Measurements from ENCODE around the gene UTP3. TPM values are rescaled to one million over a fixed set of nuclear protein-coding genes. Genes with fewer than 3 reads are reported as not detected.
"Not testable (repeated sequence)": the region's sequence is repeated elsewhere in the genome, so short reads cannot be mapped to it uniquely, and the experiment has no call there.

Gene UTP3
- total RNA-seq, 1 experiment from 2014 or later = 21.2 TPM

GRCh38 chr4:70714079-70714887 lies 26.0 kb downstream of the UTP3 start:
- Histone ChIP-seq H3K9me3 (ENCODE audit: low read length) (no peaks in the 10 kb centered on the region), H3K27me3 (ENCODE audit: low read length) (no peaks in the 10 kb centered on the region), H3K79me2 (ENCODE audit: low read length) (peaks cover 6% of the 10 kb centered on the region), H3K4me1 (ENCODE audit: low read length) (peaks cover 40% of the 10 kb centered on the region), H4K20me1 (ENCODE audit: insufficient read depth, low read depth, low read length) (no peaks in the 10 kb centered on the region), H3K9ac (ENCODE audit: low read length) (no peak overlapping the region), H3K9me2 (replicated peaks; ENCODE audit: insufficient read depth, low read length) (no peaks in the 10 kb centered on the region), H3K4me2 (ENCODE audit: low read depth, low read length, poor library complexity, severe bottlenecking) (peak overlapping the region; percentile 46), H3K27ac (ENCODE audit: low read length) (no peak overlapping the region), H2AFZ (ENCODE audit: low read length) (no peak overlapping the region), H3K4me3 (ENCODE audit: low read length) (peak overlapping the region; percentile 20; the same call in 1 of the 2 replicates), H3K36me3 (ENCODE audit: insufficient read depth, low read length) (no peaks in the 10 kb centered on the region)
- DNase-seq = no peak

- DNase-seq = no peak
- H3K9me2 ChIP-seq (replicated peaks; ENCODE audit: insufficient read depth, low read length) = no peaks in the 10 kb centered on the region
- no peaks in the 10 kb centered on the region for H3K36me3 ChIP-seq (ENCODE audit: insufficient read depth, low read length)
- no peak overlapping the region for H3K4me3 ChIP-seq (ENCODE audit: low read length)
- no peak overlapping the region for H3K27ac ChIP-seq (ENCODE audit: low read length)
- peak overlapping the region; percentile 46 for H3K4me2 ChIP-seq (ENCODE audit: low read depth, low read length, poor library complexity, severe bottlenecking)
- no peaks in the 10 kb centered on the region for H4K20me1 ChIP-seq (ENCODE audit: insufficient read depth, low read depth, low read length)
- H3K9ac ChIP-seq (ENCODE audit: low read length) = no peak overlapping the region
- H3K4me1 ChIP-seq (ENCODE audit: low read length) = peaks cover 40% of the 10 kb centered on the region
- H3K27me3 ChIP-seq (ENCODE audit: low read length) = no peaks in the 10 kb centered on the region
- H3K9me3 ChIP-seq (ENCODE audit: low read length) = no peaks in the 10 kb centered on the region
- H2AFZ ChIP-seq (ENCODE audit: low read length) = no peak overlapping the region
- H3K79me2 ChIP-seq (ENCODE audit: low read length) = peaks cover 6% of the 10 kb centered on the region
Measured at GRCh38 chr4:70715097-70715496, 26.8 kb downstream of the UTP3 start.

GRCh38 chr4:70718811-70719604 lies 30.7 kb downstream of the UTP3 start:
- no peaks in the 10 kb centered on the region for H3K9me3 ChIP-seq (ENCODE audit: low read length)
- no peaks in the 10 kb centered on the region for H3K27me3 ChIP-seq (ENCODE audit: low read length)
- no peak overlapping the region for H2AFZ ChIP-seq (ENCODE audit: low read length)
- H4K20me1 ChIP-seq (ENCODE audit: insufficient read depth, low read depth, low read length) = no peaks in the 10 kb centered on the region
- H3K79me2 ChIP-seq (ENCODE audit: low read length) = peaks cover 6% of the 10 kb centered on the region
- peaks cover 26% of the 10 kb centered on the region for H3K4me1 ChIP-seq (ENCODE audit: low read length)
- H3K27ac ChIP-seq (ENCODE audit: low read length) = no peak overlapping the region
- no peak overlapping the region for H3K4me3 ChIP-seq (ENCODE audit: low read length)
- no peak overlapping the region for H3K4me2 ChIP-seq (ENCODE audit: low read depth, low read length, poor library complexity, severe bottlenecking)
- no peaks in the 10 kb centered on the region for H3K9me2 ChIP-seq (replicated peaks; ENCODE audit: insufficient read depth, low read length)
- no peak for DNase-seq
- no peaks in the 10 kb centered on the region for H3K36me3 ChIP-seq (ENCODE audit: insufficient read depth, low read length)
- H3K9ac ChIP-seq (ENCODE audit: low read length) = no peak overlapping the region

- Histone ChIP-seq H3K27ac (ENCODE audit: low read length) (no peak within 1 kb of the TSS), H3K9me3 (ENCODE audit: low read length) (no peaks in the 10 kb centered on the region), H3K4me3 (ENCODE audit: low read length) (no peak within 1 kb of the TSS), H3K4me1 (ENCODE audit: low read length) (peaks cover 7% of the 10 kb centered on the region), H2AFZ (ENCODE audit: low read length) (no peak within 1 kb of the TSS), H3K9me2 (replicated peaks; ENCODE audit: insufficient read depth, low read length) (no peaks in the 10 kb centered on the region), H3K79me2 (ENCODE audit: low read length) (no peaks in the 10 kb centered on the region), H3K4me2 (ENCODE audit: low read depth, low read length, poor library complexity, severe bottlenecking) (no peak within 1 kb of the TSS), H3K27me3 (ENCODE audit: low read length) (no peaks in the 10 kb centered on the region), H3K9ac (ENCODE audit: low read length) (no peak within 1 kb of the TSS), H4K20me1 (ENCODE audit: insufficient read depth, low read depth, low read length) (no peaks in the 10 kb centered on the region), H3K36me3 (ENCODE audit: insufficient read depth, low read length) (no peaks in the 10 kb centered on the region)
- no peak for DNase-seq
Measured at GRCh38 chr4:70721747-70722146, 33.4 kb downstream of the UTP3 start, which contains the start of gene RUFY3. Gene RUFY3, plus strand, starts transcription at chr4:70721964. Its CDS starts 610 bp downstream, at chr4:70722574.

- Histone ChIP-seq H3K4me1 (ENCODE audit: low read length) (peaks cover 2% of the 10 kb centered on the region; the same call in 1 of the 2 replicates), H3K27me3 (ENCODE audit: low read length) (no peaks in the 10 kb centered on the region), H4K20me1 (ENCODE audit: insufficient read depth, low read depth, low read length) (no peaks in the 10 kb centered on the region), H2AFZ (ENCODE audit: low read length) (no peak overlapping the region), H3K9me2 (replicated peaks; ENCODE audit: insufficient read depth, low read length) (no peaks in the 10 kb centered on the region), H3K4me3 (ENCODE audit: low read length) (no peak overlapping the region), H3K36me3 (ENCODE audit: insufficient read depth, low read length) (no peaks in the 10 kb centered on the region), H3K27ac (ENCODE audit: low read length) (no peak overlapping the region), H3K9ac (ENCODE audit: low read length) (no peak overlapping the region), H3K79me2 (ENCODE audit: low read length) (no peaks in the 10 kb centered on the region), H3K9me3 (ENCODE audit: low read length) (no peaks in the 10 kb centered on the region), H3K4me2 (ENCODE audit: low read depth, low read length, poor library complexity, severe bottlenecking) (no peak overlapping the region)
- no peak for DNase-seq
Measured at GRCh38 chr4:70722199-70722791, 34.0 kb downstream of the UTP3 start.

GRCh38 chr4:70724463-70724862 lies 36.1 kb downstream of the UTP3 start:
- no peak overlapping the region for H3K27ac ChIP-seq (ENCODE audit: low read length)
- no peaks in the 10 kb centered on the region for H4K20me1 ChIP-seq (ENCODE audit: insufficient read depth, low read depth, low read length)
- H3K79me2 ChIP-seq (ENCODE audit: low read length) = peaks cover 3% of the 10 kb centered on the region; the same call in 1 of the 2 replicates
- no peaks in the 10 kb centered on the region for H3K36me3 ChIP-seq (ENCODE audit: insufficient read depth, low read length)
- H3K4me1 ChIP-seq (ENCODE audit: low read length) = peaks cover 18% of the 10 kb centered on the region
- H3K4me2 ChIP-seq (ENCODE audit: low read depth, low read length, poor library complexity, severe bottlenecking) = no peak overlapping the region
- no peaks in the 10 kb centered on the region for H3K9me2 ChIP-seq (replicated peaks; ENCODE audit: insufficient read depth, low read length)
- DNase-seq = no peak
- H3K27me3 ChIP-seq (ENCODE audit: low read length) = no peaks in the 10 kb centered on the region
- H2AFZ ChIP-seq (ENCODE audit: low read length) = no peak overlapping the region
- H3K4me3 ChIP-seq (ENCODE audit: low read length) = no peak overlapping the region
- no peaks in the 10 kb centered on the region for H3K9me3 ChIP-seq (ENCODE audit: low read length)
- H3K9ac ChIP-seq (ENCODE audit: low read length) = no peak overlapping the region

GRCh38 chr4:70725633-70726032 lies 37.3 kb downstream of the UTP3 start:
- Histone ChIP-seq H3K9me3 (ENCODE audit: low read length) (no peaks in the 10 kb centered on the region), H3K27ac (ENCODE audit: low read length) (no peak overlapping the region), H3K4me2 (ENCODE audit: low read depth, low read length, poor library complexity, severe bottlenecking) (no peak overlapping the region), H2AFZ (ENCODE audit: low read length) (no peak overlapping the region), H3K9me2 (replicated peaks; ENCODE audit: insufficient read depth, low read length) (no peaks in the 10 kb centered on the region), H3K79me2 (ENCODE audit: low read length) (peaks cover 8% of the 10 kb centered on the region; the same call in 1 of the 2 replicates), H3K4me1 (ENCODE audit: low read length) (peaks cover 20% of the 10 kb centered on the region), H4K20me1 (ENCODE audit: insufficient read depth, low read depth, low read length) (no peaks in the 10 kb centered on the region), H3K27me3 (ENCODE audit: low read length) (no peaks in the 10 kb centered on the region), H3K36me3 (ENCODE audit: insufficient read depth, low read length) (no peaks in the 10 kb centered on the region), H3K4me3 (ENCODE audit: low read length) (no peak overlapping the region), H3K9ac (ENCODE audit: low read length) (no peak overlapping the region)
- no peak for DNase-seq

GRCh38 chr4:70726515-70726914 lies 38.2 kb downstream of the UTP3 start:
- H4K20me1 ChIP-seq (ENCODE audit: insufficient read depth, low read depth, low read length); H2AFZ ChIP-seq (ENCODE audit: low read length); DNase-seq; H3K4me3 ChIP-seq (ENCODE audit: low read length); H3K36me3 ChIP-seq (ENCODE audit: insufficient read depth, low read length); H3K27ac ChIP-seq (ENCODE audit: low read length); H3K4me2 ChIP-seq (ENCODE audit: low read depth, low read length, poor library complexity, severe bottlenecking); H3K9me3 ChIP-seq (ENCODE audit: low read length); H3K27me3 ChIP-seq (ENCODE audit: low read length); H3K9ac ChIP-seq (ENCODE audit: low read length); H3K9me2 ChIP-seq (replicated peaks; ENCODE audit: insufficient read depth, low read length): not testable (repeated sequence)
- H3K79me2 ChIP-seq (ENCODE audit: low read length) = peaks cover 13% of the 10 kb centered on the region
- H3K4me1 ChIP-seq (ENCODE audit: low read length) = peaks cover 29% of the 10 kb centered on the region

Data from Karpas-422 (cell line).